HG03565 (cell line): ENCODE measurements around the gene RBFOX2.

ENCODE experiments used
- ATAC-seq: cut with Tn5 transposase; IDR thresholded peaks from one replicate; pipeline ENCODE4 v1.9.1; 2021; ENCODE audit warnings: mild to moderate bottlenecking, moderate library complexity; ENCODE audit not compliant: unreplicated experiment

The RBFOX2 gene

DNA sequence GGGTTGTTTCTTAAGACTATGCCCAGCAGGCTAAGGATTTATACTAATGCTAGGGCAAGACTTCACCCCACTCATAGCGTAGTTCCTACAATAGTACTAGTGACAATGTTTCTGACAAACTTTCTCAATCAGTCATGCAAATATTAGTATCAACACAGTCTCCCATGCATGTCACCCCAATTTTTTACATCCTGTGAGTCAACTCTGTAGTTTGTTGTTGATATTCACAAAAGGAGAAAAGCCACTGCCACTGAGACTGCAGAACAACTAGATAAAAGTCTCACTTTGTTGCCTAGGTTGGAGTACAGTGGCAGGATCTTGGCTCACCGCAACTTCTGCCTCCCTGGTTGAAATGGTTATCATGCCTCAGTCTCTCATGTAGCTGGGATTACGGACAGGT lies 155.2 kb downstream of the RBFOX2 start:
- no peak for ATAC-seq

DNA sequence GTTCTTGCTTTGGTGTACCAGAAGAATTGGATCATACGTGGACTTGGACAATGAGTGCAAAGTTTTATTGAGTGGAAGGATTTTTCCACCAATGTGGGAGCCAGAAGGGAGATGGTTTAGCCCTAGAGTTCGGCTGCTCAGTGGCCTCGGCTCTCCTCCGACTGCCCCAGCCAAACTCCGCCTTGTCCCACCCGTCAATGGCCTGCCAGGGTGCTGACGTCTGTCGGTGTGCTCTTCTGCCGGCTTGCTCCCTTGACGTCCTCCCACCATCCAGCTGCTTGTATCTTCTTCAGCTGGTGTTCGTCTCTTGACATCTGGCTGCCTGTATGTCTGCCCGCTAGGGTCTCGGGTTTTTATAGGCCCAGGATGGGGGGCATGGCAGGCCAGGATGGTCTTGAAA lies 156.2 kb downstream of the RBFOX2 start:
- no peak for ATAC-seq

DNA sequence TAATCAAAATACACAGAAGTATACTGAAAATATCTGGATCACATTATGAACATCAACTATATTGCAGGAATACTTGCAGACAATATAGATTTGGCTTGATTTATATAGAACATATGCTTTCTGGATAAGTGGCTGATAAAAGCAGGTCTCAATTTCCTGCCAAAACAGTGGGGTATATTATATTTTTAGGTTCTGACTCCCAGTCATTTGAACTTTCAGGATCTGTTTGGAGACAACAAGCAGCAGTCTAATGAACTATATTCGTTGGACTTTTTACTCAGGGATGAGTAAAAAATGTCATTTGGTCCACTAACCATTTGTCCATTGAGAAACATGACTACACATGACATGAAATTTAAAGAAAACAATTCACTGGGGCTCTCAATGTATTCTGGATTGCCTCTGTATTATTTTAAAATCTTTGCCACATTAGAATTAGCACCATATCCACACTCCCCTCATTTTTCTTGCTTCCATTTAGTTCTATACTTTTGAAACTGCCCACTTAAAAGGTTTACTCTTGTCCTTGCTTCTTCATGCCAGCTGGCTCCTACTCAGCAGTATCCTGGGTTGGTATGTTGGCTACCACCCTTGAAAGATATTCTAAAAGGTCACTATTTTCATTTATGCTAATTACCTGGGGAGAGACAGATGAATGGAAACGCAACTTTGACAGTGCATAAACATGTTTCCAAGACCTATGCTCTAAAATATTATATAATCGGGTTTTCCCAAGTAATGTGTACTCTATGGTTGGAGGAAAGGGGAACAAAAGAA lies 157.9 kb downstream of the RBFOX2 start:
- ATAC-seq = no peak

DNA sequence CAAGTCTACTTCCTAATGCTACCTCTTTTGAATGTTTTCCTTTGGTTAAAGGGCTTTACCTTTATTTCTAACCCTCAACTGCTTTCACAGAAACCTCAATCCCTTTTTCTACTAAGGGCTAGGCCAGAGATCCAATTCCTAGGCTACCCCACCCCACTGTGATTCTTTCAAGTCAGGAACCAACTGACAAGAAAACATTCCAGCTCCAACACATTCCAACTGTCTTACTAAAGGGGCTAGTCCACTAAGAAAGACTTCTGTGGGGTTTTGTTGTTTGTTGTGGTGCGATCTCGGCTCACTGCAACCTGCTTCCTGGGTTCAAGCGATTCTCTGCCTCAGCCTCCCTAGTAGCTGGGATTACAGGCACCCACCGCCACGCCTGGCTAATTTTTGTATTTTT lies 159.7 kb downstream of the RBFOX2 start:
- ATAC-seq = no peak

DNA sequence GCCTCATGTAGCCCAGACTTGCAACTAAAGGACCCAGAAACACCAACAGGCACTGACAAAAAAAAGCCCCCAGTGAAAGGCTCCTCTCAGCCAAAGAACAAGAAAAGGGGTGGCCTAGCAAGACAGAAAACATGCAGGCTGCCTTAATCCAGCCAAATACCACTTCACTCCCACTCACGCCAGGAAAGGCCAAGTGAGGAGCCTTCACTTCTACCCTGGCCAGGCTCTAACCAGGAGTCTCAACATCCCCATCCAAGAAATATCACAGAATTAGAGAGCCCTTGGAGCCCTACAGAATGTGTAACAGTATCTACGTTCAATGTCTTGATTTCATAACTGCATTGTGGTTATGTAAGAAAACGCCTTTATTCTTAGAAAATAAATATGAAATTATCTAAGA lies 162.0 kb downstream of the RBFOX2 start:
- no peak for ATAC-seq

DNA sequence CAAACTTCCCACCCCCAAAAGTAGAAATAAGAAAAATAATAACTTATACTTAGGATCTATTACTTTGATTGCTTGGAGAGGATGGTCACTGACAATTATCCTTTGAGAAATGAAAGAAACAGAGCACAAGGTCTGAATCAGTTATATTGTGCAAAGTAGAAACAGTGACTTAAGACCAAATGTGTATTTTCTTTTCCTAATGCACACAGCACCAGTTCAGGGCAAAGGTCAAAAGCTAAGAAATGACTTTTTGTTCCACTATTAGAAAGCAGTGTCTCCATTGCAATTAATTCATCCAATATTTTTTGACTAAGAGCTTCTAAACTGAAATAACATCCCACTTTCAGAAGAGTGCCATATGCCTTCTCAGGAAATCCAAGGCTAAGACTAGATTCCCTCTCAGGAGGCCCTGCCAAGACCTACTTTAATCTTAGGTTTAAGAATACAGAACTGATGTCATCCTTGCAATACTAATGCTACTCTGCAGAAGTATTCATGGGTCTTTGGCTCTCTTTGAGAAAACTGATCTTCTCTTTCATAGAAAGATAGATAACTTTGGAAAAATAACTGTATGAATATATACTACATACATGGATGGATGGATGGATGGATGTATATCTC lies 164.0 kb downstream of the RBFOX2 start:
- no peak for ATAC-seq

DNA sequence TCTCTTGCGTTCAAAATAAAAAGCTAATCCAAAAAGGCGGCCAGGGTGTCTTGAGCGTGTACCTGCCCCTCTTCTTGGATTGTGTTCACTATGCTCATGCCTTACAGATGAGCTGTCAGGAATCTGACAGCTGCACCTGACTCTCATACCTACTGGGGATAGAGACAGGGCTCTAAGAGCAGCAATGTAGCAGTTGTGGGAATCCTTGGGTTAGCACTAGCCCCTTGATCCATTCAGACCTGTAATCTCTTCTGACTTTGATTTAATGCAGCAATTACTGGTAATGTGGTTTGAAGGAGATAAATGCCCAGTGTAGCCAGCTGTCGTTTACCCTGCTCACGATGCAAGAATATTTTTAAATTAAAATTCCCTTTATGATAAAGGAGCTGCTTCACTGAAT lies 165.2 kb downstream of the RBFOX2 start:
- ATAC-seq = no peak

DNA sequence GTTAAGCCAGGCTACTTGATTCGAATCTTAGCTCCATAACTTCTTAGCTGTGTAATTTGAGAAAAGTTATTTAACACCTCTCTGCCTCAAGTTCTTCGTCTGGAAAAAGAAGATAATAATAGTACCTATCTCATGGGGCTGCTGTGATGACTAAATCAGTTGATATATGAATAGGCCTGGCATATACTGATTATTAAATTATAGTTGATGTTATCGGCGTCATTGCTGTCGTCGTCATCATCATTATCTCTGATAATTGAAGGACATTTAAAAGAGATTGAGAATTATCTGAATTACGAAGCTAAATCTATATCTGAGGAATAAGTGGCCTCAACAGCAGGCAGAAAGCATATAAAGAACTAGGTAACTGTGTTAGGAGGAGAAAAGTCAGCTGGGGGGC lies 165.9 kb downstream of the RBFOX2 start:
- no peak for ATAC-seq

DNA sequence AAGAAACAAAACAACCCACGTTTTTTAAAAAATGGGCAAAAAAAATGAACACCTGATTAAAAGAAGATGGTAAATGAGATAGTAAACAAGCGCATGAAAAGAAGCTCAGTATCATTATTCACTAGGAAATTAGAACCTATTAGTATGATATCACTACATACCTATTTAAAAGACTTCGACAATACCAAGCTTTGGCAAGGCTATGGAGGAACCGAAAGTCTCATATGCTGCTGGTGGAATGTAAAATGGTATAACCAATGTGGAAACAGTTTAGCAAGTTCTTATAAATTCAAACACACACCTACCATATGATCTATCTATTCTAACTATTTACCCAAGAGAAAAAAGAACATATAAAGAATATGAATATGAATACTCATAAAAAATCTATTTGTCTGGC lies 167.2 kb downstream of the RBFOX2 start:
- no peak for ATAC-seq

DNA sequence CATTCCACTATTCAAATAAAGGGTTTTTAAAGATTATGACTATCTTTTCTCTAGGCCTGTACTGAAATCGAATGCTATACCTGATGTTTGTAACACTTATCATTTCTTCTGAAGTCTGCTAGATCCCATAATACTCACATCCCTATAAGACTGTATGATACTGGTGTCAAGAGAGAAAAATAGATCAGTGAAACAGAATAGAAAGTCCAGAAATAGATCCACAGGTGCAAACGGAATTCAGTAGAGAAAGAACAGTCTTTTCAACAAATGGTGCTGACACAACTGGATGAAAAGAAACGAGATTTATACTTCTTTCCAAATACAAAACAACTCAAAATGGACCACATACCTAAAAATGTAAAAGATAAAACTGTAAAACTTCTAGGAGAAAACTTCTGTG lies 167.8 kb downstream of the RBFOX2 start:
- no peak for ATAC-seq

DNA sequence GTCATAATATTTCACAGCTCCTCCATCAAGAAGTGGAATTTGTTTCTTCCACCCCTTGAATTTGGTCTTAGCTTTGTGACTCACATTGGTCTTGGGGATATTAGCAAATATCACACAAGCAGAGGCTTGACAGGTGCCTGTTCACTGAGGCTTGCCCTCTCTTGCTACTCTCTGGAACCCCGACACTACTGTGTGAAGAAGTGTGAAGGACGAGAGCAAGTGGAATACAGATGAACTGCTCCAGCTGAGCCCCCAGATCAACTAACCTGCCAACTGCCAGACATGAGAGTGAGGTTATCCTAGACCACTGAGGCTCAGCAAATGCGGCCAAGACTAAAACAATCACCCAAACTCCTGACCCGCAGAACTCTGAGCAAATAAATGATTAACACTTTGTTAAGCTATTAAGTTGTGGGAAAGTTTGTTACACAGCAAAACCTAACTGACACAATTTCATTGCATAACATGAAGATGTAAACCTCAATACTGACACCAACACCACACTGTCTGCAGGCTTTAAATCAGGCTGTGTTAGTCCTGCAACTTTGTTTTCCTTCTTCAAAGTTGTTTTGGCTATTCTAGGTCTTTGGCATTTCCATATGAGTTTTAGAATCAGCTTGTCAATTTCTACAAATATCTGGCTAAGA lies 168.4 kb downstream of the RBFOX2 start:
- ATAC-seq = no peak

DNA sequence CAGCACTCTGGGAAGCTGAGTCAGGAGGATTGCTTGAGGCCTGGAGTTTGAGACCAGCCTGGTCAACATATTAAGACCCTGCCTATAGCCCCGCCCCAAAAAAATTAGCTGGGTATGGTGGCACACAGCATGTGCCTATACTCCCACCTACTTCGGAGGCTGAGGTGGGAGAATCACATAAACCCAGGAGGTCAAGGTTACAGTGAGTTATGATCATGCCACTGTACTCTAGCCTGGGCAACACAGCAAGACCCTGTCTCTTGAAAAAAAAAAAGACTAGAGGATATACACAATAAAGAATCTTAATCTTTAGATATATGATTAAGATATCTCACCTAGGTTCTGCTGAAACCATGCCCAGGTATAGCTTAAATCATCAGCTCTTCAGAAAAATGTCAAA lies 174.3 kb downstream of the RBFOX2 start:
- ATAC-seq = no peak

DNA sequence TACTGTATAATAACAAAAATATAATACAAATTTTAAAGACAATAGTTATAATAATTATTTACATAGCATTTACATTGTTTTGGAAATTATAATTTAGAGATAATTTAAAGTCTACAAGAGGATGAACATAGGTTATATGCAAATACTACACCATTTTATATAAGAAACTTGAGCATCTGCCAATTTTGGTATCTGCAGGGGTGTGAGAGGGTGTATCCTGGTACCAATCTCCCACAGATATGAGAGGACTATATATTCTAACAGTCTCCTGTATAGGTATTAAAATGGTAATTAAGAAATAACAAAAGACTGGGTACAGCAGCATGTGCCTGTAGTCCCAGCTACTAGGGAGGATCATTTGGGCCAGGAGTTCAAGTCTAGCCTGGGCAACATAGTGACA lies 176.5 kb downstream of the RBFOX2 start:
- no peak for ATAC-seq

DNA sequence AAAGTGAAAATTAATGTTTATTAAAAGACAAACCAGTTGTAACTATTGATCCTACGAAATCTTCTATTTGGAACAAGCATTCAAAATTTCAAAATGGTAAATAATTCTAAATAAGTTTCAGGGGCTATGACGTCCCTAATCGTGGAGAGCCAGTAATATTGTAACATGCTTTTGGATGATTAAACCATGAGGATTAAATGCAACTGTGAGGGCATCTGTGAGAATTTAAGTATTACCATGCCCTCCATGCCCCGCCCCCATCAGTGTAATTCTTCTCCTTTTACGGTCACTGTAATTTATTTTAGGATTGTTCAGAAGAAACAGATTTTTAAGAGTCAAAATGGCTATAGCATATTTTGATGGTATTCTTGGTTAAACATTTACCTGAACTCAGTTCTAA lies 177.8 kb downstream of the RBFOX2 start:
- ATAC-seq = no peak

DNA sequence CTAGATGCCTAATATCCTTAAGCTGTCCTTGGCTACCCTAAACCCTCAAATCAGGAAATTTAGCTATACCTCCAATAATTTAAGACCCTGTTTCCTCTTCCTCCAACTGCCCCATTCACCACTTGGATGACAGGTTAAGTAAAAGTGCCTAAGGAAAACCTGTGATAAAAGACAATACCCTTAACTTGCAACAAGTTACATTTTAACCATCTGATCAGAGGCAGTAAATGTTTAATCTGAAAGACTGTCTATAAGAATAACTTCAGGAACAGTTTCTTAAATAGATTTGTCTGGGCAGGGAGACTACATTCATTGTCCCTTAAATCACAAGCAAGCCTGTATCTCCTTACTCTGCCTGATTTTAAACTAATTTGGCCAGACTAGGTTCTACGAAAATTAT lies 181.8 kb downstream of the RBFOX2 start:
- ATAC-seq = no peak

DNA sequence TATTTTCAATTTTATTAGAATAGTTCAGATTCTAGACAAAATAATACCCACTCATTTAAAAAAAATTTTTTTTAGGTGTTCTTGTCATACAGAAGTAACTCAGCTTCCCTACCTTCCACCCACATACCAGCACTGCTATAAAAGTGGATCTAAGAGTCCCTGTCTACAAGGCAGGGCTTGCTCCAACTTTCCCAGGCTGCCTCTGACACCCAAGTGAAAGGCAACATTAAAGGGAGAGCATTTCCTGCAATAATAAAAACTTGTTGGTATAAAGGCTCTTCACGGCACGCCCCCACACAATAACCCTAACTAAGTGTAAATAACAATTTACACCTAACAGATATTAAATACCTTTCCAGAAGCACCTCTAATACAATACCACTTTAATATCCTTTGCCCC lies 183.7 kb downstream of the RBFOX2 start:
- no peak for ATAC-seq

DNA sequence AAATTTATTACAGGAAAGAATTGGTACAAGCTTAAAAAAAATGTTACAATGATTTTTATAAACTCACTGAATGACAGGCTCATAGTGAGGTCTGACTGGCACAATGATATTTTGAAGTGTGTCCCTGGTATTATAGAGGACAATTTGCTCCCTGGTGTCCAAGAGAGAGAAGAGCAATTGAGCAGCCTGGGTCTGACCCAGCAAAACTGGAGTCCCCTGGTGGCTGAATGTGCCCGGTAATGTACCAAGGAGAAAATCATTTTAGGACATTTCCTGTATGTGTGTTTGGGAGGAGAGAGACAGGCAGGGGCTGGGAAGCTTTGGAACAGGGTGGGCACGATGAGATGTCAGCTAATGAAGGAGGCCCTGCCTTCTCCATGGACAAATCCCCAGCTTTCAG lies 185.7 kb downstream of the RBFOX2 start:
- ATAC-seq = no peak

DNA sequence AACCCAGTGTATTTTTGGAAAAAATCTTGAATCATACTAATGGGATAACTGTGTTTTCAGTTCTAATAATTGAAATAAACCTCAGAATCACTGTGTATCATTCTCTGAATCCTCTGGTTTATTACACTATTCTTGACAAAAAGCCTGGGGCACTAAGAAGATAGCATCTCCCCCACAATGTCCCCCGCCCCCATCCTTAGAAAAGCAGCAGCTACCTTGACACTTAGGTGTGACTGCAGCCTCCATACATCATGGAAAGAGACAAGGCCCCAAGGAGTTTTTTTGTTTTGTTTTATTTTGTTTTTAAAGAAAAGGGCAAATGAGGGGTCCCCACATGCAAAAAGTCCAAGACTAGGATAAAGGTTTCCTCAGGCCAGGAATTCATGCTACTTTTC lies 186.1 kb downstream of the RBFOX2 start:
- ATAC-seq = no peak

DNA sequence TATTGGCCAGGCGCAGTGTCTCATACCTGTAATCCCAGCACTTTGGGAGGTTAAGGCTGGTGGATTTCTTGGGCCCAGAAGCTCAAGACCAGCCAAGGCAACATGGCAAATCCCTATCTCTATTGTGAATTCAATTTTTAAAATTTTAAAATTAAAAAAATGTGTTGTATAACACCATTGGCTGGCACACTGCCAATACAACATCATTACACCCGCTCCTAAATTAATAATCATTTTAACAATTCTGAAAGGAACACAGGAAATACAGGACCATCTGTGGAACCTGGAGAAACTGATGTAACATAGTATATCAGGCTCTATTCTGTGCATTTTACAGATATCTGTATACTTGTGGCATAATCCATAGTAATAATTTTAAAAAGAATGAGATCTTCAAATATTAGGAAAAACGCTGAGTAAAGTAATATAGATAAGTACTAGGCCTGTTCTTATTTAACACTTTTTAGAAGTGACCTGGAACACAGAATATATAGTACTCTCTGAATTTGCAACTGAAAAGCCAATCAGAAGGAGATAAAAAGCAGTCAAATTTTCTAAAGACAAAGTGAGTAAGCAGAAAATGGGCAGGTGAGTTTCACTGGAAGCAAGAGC lies 186.6 kb downstream of the RBFOX2 start:
- ATAC-seq = no peak

DNA sequence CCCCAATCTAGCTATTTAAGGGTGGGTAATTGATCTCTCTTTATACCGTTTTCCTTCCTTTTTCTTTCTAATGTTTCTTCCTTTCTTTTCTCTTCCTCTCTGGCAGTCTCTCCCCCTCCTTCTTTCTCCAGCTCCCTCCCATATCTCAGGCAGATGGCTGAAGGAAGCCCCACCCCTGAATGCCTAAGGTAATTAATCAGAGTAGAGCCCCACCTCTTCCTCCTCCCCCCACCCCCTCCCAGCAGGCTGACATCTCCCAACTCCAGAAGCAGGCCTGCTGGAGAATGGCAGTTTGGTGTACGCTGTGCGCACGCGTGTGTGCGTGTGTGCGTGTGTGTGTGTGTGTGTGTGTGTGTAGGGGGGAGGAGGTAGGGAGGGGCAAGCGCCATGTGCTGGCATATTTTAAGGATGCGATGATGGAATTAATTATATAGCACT lies 188.3 kb downstream of the RBFOX2 start:
- ATAC-seq = no peak

DNA sequence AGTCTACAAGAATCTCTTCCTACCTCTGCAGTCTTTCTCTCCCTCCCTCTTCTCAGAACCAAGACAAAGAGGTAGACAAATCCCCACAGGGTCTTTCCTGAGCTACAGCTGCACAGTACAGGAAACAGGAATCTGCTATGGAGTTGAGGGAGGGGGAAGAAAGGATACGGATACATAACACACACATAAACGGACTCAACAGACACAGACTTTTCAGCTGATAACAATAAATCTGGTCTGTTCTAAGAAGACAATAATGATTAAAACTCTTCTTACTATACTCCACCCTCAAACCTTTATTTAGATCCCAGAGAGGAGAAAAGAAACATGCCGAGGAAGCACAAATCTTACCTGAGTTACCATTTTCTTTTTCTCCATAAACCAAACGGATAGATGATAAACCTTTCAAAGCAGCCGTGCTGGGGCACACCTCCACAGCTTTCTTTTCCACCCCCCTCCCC lies 188.8 kb downstream of the RBFOX2 start:
- ATAC-seq = no peak
